ENCODE results near the gene PIGU.
"Not testable (repeated sequence)": the region's sequence is repeated elsewhere in the genome, so short reads cannot be mapped to it uniquely, and the experiment has no call there.

The PIGU gene

DNA sequence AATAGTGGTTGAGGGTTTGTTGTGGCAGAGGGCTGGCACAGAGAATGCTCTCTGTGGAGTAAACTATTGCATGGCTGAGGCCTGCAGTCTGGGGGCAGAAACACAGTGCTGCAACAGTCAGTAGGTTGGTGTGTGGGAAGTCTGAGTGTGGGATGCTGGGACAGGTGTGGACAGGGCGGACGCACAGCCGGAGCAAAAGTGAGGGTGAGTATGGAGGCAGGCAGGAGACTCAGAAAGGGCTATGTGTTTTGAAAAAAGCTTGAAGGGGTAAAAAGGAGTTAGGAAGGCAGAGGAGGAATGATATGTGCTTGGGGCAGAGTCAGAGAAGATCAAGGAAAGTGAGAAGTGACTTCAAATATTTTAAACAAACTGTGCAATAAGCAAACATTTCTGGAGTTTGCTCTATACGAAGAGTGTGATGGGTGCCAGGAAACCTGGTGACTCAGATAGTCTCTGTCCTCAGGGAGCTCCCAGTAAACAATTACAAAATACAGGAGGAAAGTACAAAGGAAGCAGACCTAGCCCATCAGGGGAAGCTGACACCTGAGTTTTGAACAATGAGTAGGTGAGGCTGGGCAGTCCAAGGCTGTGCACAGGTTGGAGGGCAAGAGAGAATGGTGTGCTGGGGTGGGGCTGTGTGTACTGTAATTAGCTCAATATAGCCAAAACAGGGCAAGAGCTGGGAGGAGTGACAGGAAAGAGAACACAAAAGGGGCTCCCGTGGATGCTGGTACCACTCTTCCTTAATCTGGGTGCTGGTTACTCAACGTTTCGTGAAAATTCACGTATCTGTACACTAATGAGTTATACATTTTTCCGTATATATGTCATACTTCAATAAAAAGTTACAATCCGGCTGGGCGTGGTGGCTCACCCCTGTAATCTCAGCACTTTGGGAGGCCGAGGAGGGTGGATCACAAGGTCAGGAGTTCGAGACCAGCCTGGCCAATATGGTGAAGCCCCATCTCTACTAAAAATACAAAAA lies 55.2 kb downstream of the PIGU start:
- DNase-seq (ENCODE audit: low spot score), result peak; percentile 19

DNA sequence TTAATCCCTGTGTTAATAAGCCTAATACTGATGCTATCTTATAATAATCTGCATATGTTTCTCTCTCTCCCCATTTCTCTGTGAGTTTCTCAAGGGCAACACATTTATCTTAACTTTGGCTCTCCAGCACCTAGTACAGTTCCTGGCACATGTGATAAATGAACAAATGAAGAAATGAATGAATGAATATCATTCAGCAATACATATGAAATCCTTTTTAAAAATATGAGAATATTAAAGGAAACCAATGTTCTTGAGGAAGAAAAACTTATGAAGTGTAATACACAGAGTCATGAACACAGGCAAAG lies 55.9 kb downstream of the PIGU start:
- DNase-seq (ENCODE audit: low spot score), result no peak

DNA sequence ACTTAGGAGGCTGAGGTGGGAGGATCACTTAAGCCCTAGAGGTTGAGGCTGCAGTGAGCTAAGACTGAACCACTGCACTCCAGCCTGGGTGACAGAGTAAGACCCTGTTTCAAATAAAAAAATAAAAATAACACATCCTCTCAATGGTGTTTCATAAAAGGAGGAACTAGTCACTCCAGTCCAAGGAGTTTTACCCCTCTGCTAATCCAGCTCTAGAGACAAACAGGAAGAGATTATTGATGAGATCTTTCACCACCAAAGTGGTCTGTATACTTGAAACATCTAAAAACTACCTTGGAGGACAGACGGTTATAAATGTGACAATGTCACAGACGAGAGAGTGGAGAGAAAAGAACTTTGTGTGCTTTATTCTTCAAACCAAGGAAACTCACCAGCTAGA lies 58.2 kb downstream of the PIGU start:
- no peak for DNase-seq (ENCODE audit: low spot score)

DNA sequence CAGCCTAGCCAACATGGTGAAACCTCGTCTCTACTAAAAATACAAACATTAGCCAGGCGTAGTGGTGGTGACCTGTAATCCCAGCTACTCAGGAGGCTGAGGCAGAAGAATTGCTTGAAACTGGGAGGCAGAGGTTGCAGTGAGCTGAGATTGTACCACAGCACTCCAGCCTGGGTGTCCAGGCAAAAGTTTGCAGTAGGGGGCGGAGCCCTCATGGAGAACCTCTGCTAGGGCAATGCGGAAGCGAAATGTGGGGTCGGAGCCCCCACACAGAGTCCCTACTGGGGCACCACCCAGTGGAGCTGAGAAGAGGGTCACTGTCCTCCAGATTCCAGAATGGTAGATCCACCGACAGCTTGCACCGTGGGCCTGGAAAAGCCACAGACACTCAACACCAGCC lies 60.0 kb downstream of the PIGU start:
- DNase-seq (ENCODE audit: low spot score), result not testable (repeated sequence)

DNA sequence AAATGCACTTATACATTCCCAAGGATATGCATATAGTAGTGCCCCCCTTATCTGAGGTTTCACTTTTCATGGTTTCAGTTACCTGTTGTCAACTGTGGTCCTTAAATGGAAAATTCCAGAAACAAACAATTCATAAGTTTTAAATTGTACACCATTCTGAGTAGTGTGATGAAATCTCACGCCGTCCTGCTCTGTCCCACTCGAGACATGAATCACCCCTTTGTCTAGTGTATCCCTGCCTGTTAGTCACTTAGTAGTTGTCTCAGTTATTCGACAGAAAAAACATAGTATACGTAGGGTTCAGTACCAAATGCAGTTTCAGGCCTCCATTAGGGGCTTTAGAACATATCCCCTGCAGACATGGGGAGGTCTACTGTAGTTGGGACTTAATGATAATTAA lies 61.4 kb downstream of the PIGU start:
- no peak for DNase-seq (ENCODE audit: low spot score)

DNA sequence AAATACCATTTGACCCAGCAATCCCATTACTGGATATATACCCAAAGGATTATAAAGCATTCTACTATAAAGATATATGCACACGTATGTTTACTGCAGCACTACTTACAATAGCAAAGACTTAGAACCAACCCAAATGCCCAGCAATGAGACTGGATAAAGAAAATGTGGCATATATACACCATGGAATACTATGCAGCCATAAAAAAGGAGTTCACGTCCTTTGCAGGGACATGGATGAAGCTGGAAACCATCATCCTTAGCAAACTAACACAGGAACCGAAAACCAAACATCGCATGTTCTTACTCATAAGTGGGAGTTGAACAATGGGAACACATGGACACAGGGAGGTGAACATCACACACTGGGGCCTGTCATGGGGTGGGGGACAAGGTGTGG lies 64.9 kb downstream of the PIGU start:
- DNase-seq (ENCODE audit: low spot score), result not testable (repeated sequence)

DNA sequence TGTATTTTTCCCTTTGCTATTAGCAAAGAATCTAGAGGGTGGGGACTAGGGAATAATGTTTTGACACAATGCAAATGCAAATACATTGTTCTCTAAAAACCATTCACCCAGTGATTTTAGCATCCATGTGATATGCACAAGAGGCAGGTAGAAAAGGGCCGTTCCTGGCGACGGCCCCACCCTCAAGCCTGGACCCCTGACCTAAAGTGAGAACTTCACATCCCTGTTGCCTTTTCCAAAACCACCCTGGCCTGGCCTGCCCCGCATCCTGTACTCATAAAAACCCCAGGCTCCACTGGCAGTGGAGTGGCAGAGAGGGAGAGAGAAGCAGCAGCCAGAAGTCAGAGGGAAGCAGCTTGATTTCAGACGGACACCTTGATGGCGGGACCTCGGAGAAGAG lies 69.8 kb downstream of the PIGU start:
- DNase-seq (ENCODE audit: low spot score), result no peak

DNA sequence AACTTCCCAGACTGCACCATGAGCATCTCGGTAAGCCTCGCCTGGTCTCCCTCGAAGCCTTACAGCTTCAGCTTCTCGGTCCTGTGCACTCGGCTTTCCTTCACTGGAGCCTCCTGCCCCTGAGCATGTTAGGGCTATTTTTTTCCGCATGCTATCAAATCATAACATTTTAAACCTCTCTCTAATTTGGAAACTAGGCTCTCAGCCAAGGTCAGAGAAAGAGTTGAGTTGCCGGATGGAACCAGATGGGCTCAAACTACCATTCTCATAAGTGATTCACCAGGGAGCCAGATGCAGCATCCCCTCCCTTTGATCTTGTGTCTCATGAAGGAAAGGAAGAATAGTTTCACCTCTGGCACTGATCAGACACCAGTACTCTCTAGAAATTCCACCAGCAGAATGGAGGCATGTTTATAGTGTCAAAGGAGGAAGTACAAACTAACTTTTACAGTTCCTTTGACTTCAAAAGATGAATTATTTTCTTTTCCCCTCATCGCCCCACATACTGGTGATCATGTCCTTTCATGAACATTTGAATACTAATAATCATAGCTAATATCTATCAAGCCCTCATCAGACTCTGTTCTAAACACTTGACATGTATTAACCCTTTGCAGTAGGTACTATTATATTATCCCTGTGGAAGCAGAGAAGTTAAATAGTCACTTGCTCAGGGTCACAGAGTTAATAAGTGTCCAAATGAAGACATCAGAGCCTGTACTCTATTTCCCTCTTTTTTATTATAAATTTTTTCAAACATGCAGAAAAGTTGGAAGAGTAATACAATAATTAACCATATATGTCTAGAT lies 71.7 kb downstream of the PIGU start:
- DNase-seq (ENCODE audit: low spot score), result no peak

DNA sequence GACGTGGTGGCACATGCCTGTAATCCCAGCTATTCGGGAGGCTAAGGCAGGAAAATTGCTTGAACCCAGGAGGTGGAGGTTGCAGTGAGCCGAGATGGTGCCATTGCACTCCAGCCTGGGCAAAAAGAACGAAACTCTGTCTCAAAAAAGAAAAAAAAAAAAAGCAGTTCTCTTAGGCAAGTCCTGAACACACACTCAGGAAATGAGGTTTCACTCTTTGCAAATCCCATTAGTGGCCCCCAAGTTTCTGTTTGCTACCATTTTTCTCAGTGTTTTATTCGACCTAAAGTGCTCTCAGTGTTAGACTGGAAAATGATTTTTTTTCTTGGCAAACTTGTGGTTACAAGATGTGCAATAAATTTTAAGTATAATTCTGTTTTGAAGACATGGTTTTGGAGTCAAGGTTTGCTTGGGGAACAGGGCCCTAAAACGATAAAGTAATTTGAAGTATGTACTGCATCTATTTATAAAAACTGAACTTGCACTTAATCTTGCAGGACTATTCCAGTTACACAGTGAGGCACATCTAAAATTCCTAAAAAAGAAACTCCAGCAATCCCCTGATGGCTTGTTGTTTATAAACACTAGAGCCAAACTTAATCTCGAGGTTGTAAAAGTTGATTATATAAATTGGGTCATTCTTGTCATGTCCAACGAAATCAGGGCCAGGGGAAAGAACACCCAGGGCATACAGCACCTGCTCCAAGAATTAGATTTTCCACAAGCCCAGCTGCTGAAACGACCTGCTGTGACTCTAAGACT lies 75.8 kb downstream of the PIGU start:
- no peak for DNase-seq (ENCODE audit: low spot score)

DNA sequence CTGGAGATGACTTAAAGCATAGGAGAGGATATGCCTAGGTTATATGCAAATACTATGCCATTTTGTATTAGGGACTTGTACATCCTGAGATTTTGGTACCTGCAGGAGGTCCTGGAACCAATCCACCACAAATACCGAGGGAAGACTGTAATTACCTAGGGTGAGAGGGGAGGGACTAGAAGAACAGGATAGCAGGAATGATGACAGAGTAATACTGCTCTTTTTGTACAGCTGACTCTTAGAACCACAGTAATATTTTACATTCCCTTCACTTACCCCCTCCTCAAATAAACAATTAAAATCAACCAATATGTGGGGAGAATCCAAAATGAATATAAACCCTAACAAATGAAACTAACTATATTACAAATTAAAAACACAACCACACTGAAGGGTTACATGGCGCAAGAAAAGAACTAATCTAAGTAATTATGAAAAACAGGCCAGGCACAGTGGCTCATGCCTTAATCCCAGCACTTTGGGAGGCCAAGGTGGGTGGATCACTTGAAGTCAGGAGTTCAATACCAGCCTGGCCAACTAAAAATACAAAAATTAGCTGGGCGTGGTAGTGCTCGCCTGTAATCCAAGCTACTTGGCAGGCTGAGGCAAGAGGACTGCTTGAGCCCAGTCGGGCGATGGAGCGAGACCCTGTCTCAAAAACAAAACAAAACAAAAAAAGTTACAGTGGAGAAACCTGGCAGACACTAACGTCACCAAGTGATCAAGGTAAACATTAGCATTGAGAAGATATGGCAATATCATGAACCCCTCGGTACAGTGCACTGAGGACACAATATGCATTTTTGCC lies 81.3 kb downstream of the PIGU start:
- DNase-seq (ENCODE audit: low spot score), result no peak

DNA sequence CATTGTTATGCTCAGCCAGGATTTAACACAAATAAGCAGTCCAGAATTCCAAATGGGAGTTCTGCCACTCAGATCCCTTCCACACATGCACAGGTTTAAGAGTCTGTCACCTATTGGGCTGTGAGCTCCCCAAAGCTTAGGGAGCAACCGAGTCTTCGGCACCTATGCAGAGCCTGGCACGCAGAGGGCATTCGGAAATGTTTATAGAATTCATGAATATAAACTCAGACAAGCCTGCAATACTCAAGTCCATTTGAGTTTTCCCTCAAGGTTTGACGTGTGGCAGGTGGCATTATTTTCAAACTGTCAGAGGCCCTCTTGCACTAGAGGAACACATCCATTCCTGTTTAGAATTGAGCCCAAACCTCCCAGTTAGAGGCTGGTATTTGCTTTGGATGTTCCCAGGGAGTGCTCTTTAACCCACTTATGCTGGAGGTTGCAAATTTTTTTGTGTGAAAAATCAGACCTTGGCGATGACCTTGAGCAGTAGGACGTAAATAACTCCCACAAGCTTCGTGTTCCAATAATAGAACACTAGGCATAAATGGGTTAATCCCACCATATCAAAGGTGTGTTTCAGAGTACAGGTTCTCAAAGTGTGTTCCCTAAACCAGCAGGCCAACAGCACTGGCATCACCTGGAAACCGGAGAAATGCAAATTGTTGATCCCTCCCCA lies 90.3 kb downstream of the PIGU start:
- DNase-seq (ENCODE audit: low spot score), result no peak

DNA sequence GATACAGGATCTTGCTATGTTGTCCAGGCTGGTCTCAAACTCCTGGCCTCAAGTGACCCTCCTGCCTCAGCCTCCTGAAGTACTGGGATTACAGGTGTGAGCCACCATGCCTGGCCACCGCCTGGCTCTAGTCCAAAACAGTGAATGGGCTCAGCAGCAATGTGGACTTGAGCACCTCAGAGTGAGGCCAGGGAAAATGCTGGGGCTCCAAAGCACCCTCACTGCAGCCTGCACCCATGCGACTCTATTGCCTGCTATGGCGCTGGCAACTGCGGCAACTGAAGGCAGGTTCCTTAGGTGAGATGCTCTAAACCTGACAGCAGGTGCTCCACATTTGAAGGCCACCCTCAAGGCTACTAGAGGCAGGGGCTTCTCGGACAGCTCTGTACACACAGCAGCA lies 91.9 kb downstream of the PIGU start:
- DNase-seq (ENCODE audit: low spot score), result no peak

DNA sequence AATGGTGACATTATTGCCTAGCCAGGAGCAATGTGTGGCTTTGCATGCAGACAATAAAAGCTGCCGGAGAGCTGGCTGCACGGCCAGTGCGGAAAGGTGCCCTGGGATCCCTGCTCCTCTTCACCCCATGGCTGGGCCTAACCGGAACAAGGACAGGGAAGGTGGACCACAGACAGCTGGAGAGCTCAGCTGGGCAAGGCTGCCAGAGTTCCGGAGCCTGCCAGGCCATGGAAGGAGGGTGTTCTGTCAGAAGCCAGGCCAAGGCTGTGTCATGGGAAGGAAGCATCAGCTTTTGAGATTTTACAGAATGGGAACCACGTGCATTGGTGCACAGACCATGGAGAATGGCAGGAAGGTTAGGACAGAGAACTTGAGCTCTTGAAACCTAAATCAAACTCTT lies 93.3 kb downstream of the PIGU start:
- DNase-seq (ENCODE audit: low spot score), result no peak

DNA sequence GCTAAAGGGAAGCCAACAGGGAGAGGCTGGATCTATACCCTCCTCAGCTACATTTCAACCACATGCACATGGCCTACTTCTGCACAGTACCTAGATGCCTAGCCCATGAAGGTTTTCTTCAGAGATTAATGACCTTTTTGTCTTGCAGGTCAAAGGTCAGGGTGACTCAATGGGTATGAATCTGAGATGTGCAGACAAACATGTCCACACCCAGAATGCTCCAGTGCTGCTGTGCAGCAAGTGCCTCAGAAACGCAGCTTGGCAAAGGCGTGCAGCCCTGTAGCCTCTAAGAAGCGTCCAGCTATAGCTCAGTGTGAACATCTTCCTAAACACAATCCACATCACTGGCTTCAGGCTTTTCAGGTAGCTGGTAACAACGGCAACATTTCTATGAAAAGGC lies 94.0 kb downstream of the PIGU start:
- DNase-seq (ENCODE audit: low spot score), result no peak

DNA sequence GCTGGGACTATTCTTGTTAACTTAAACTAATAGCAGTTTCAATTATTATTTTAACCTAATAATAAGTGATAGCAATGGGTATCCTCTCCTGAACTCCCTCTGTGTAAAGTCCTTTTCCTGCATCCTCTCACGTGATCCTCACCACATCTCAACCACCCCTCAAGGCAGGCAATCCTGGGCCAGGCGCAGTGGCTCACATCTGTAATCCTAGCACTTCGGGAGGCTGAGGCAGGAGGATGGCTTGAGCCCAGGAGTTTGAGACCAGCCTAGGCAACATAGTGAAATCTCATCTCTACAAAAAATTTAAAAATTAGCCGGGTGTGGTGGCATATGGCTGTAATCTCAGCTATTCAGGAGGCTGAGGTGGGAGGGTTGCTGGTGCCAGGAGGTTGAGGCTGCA lies 94.7 kb downstream of the PIGU start:
- no peak for DNase-seq (ENCODE audit: low spot score)

DNA sequence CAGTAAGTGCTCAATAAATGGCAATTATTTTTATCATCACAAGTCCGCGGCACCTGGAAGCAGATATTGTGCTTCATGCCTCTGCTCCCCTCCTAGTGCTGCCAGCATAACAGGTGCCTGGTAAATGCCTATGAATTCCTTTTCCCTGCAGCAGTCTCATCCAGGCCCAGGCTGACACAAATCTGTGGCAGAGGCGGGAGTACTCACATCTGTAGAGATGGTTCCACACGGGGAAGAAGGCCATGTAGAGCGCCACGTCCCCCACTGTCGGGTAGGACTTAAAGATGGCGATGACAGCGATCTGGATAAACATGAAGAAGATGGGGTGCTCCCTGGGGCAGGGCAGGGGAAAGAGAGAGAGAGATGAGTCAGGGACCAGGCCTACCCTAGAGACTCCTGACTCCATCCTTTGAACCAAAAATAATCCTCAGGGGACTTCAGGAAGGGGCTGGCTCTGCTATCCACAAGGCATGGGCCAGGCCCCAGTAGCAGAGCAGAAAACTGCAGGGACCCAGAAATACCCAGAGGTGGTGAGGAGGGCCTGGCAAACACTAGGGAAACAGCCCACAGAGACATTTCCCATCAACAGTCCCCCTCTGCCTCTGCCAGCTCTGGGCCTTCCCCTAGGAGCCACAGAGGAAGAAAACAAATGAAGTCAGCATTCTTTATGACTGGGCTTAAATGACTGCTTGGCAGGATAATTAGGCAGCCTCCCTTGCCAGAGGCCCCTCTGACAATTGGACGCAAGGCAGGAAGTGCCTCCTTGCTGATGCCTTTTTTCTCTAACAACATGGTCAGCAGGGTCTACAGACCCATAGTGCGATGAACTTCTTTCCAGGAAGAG lies 95.3 kb downstream of the PIGU start:
- peak; percentile 67 for DNase-seq (ENCODE audit: low spot score)

DNA sequence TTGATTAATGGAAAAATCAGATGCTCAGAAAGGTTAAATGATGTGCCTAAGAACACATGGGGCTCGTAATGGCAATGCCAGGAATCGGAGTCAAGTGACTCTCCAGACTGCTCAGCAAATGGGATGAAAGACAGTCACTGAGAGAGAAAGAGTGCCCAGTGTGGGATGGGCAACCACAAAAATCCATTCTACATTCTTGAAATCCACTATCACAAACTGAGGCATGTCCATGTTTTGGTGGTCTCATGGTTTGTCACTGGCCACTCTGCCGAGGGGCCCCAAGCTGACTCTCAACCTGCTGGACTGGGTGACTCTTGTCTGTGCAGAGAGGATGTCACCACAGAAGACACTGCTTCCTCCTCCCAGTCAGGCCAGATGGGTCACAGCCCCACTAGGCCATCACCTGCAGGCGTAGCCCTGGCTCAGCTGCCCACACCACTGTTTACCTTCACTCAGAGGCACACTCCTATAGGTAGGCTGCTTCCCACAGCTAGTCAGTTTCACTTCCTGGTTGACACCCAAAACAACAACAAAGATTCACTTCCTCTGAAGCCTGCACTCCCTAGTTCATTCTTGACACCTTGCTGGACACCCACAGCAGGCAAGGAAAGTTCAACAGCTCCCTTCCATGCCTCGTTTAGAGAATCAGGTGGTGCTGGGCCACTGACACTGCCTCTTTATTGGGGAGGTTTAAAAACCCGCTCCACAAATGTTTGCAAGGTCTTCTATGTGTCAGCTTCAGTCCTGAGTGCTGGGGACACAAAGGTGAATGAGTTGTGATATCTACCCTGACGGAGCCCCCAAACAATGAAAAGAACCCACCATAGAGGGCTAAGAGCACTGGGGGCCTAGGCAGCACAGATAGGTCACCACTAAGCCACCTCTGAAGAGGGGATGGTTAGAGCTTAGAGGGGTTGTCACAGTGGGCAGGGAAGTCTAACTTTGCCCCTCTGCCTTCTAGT lies 96.6 kb downstream of the PIGU start:
- peak; percentile 28 for DNase-seq (ENCODE audit: low spot score)

DNA sequence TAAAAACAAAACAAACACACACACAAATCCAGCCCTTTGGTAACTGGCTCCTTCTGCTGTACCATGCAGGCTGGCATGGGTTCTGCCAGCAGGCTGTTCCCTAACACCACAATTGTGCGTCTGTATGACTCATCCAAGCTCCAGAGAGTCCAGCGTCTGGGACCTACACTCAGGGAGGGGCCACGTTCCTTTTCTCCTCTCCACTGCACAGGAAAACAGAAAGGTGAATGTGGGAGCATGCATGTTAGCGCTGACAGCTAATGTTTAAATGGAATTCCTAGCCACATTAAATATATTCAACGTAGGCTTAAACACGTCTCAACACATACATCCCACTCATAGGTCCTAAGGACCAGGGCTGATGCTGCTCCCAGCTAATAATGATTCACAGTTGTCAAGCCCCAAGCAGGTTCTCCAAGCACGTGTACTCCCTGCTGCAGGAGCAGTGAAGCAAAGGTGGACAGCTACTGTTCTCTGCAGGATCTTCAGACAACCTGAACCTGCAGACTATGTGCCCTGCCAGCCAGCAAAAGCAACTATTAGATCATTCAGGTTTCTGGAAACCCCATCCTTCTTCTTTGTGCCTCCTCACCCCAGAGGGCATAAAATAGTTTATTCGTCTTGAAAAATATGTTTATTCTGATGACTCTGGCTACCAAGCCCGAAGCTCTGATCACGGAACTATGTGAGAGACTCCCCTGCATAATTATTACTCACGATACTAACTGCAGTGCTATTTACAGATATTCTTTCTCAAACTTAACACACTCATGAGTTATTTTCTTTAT lies 97.5 kb downstream of the PIGU start:
- DNase-seq (ENCODE audit: low spot score), result no peak

Data from activated CD4-positive, alpha-beta T cell treated with anti-CD3 and anti-CD28 coated beads, Interleukin-2, Interleukin-4, amounts not matched to agents 100 ng/mL and 50 ng/mL, durations not matched to agents 16 hours and 8 hours (primary cell).